H1 (cell line): ENCODE measurements around the gene UCKL1. TPM values are rescaled to one million over a fixed set of nuclear protein-coding genes. Genes with fewer than 3 reads are reported as not detected.

ENCODE experiments used
- CHD1 ChIP-seq: IDR thresholded peaks from 2 replicates; pipeline ENCODE4 v1.6.1; 2012; ENCODE audit warnings: low read depth, low read length, improper control_type of control experiment
- CHD2 ChIP-seq: IDR thresholded peaks from 2 replicates; pipeline ENCODE4 v1.6.1; 2012; ENCODE audit warnings: low read length, improper control_type of control experiment
- CTBP2 ChIP-seq: IDR thresholded peaks from 2 replicates; pipeline ENCODE4 v1.7.0; 2011; ENCODE audit warnings: borderline replicate concordance, mild to moderate bottlenecking, moderate library complexity, mixed read lengths, low read length; ENCODE audit not compliant: insufficient read depth, insufficient read length
- EP300 ChIP-seq, 2 experiments: IDR thresholded peaks; 1 replicate in 1 of 2; 2 replicates in 1 of 2; pipeline ENCODE4 v1.6.1; 2011 to 2012; ENCODE audit warnings: low read depth in 2 of 2, low read length in 2 of 2, mild to moderate bottlenecking in 2 of 2, borderline replicate concordance in 1 of 2, inconsistent platforms in 1 of 2, moderate library complexity in 1 of 2
- NRF1 ChIP-seq: IDR thresholded peaks from 2 replicates; pipeline ENCODE4 v1.6.1; 2011; ENCODE audit warnings: mild to moderate bottlenecking, low read depth, low read length, improper control_type of control experiment
- polyA plus RNA-seq, 7 experiments: library from polyadenylated mRNA; depleted of rRNA in 3 of 7; stranded (reverse) in 5 of 7; unstranded in 2 of 7; fragments of >200 nt in 5 of 7; fragments of 200-250 nt in 2 of 7; gene quantifications; 1 replicate in 5 of 7; 2 replicates in 1 of 7; 4 replicates in 1 of 7; pipeline versions ENCODE4 v1.2.1 to v1.2.3, GENCODE V29; 2011 to 2013; ENCODE audit warnings: missing spikeins in 2 of 7, mixed read lengths in 2 of 7
- total RNA-seq: library from RNA; stranded (reverse); fragmentation: NEBNext Ultra II Directional; extraction: Animal tissue kit (Norgen Biotek cat#: 25700); gene quantifications from 2 replicates; pipeline ENCODE4 v1.2.1, GENCODE V29; 2021

Gene UCKL1
- total and polyA plus RNA-seq, 2 of the 8 experiments (the other 6 are each of a cell fraction or from before 2014, with no cell fraction given): 36.5 to 91.2 TPM

DNA sequence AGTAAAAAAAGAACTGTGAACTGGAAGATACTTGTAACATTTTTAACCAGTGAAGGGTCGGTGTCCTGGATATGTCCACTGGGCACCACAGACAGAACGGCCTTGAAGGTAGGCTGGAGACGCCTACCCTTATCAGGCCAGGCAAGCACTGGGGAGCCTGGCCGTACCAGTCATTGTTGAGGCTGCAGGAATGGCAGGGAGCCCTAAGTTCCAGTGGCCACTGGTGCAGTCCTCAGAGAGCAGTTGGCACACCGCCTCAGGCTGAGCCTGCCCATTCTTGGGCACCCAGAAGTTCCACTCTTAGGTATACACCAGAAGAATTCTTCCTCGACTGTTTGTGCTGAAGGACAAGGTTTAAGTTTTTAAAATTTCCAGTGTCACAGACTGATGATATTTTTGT, 40.7 kb downstream of the UCKL1 start (continued):
- TF ChIP-seq EP300 (IDR thresholded peaks at IDR 0.05; ENCODE audit: borderline replicate concordance in 1 of 2, low read depth in 2 of 2, low read length in 2 of 2) (no peak), CHD1 (no peak), NRF1 (no peak), CHD2 (no peak), CTBP2 (no peak)
- TF ChIP-seq, all 59 proteins: peak for 0
